ENCODE data around the gene COX6B2. TPM values are rescaled to one million over a fixed set of nuclear protein-coding genes. Genes with fewer than 3 reads are reported as not detected.

The COX6B2 gene
- total RNA-seq, 1 experiment from 2014 or later = 5.8 TPM

- in situ Hi-C loops (cut with HindIII; ENCODE audit: low sequenced_read_pairs) = no loop called here
- no peak for DNase-seq (ENCODE audit: low spot score)
These were observed 32.2 kb downstream of the COX6B2 start for GRCh38 chr19:55322204-55322885.

DNA sequence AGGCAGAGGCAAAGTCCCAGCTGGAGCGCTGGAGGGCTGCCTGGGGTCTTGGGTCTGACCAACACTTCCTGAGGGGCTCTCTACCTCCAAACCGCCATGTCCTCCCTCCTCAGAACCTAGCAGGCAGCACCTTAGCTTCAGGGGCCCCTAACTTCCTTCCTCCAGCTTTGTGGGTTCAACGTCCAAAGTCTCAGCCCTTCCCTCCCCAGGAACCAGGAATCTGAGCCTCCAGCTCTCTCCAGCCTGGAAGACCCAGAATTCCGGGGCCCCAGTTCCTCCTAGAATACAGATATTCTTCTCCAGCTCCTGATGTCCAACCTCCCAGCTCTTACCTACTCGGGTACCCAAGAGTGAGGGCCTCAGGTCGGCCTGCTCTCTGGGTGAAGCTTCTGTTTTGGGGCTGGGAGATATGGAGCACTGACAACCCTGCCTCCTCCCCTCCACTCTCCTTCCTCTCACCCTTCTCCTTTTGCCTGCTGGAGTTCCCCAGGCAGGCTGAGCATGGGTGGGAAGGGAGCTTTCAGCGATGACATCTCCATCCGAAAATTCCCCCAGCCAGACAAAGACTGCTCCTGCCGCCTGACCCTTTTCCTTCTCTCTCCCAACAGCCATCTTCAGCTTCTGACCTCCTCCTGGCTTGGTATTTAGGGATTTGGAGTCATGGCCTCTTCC is 32.9 kb downstream of the COX6B2 start:
- no peak for DNase-seq (ENCODE audit: low spot score)
- in situ Hi-C loops (cut with HindIII; ENCODE audit: low sequenced_read_pairs) = no loop called here

- no peak for DNase-seq (ENCODE audit: low spot score)
- in situ Hi-C loops (cut with HindIII; ENCODE audit: low sequenced_read_pairs) = no loop called here
These were observed 33.6 kb downstream of the COX6B2 start for GRCh38 chr19:55320844-55321419.

DNA sequence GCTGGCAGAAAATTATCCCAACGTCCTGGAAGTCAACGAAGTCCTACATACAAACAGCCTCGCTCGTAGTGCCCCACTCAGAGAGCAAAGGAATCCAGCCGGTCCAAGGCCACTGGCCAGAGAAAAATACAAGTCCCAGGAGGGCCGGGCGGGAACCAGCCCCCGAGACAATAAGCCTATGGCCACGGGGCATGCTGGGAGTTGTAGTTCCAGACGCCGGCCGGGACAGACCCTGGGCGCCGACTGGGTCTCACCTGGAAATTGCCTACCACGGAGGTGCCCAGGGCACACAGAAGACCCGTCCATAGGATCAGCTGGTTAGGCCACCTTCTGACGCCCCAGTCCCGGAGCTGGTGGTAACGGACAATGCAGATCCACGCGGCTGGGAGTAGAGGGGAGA is 34.7 kb downstream of the COX6B2 start:
- peak; percentile 79 for DNase-seq (ENCODE audit: low spot score)
- in situ Hi-C loops (cut with HindIII; ENCODE audit: low sequenced_read_pairs) = no loop called here

DNA sequence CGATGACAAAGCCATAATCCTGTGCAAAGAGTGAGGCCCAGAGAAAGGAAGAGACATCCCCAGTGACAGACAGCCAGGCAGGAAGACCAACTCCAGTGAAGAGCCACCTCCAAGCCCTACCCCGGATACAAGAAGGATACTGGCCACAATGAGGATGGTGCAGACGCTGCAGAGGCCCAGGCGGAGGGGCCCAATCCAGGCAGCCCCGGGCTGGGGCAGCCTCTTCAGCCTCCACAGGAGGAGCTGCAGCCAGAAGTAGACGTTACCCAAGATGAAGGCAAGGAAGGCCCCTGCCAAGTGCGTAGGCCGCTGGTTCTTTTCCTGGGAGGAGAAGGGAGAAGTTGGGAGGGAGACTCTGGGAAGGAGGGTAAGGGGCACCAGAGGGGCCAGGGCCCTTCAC is 37.9 kb downstream of the COX6B2 start:
- DNase-seq (ENCODE audit: low spot score) = no peak

GRCh38 chr19:55315956-55316525 is 38.5 kb downstream of the COX6B2 start:
- no peak for DNase-seq (ENCODE audit: low spot score)
- in situ Hi-C loops (cut with HindIII; ENCODE audit: low sequenced_read_pairs) = no loop called here

More for the DNA sequence above, 37.9 kb downstream of the COX6B2 start:
- in situ Hi-C loops (cut with HindIII; ENCODE audit: low sequenced_read_pairs) = no loop called here

GRCh38 chr19:55314396-55314795 is 40.1 kb downstream of the COX6B2 start:
- no peak for DNase-seq (ENCODE audit: low spot score)
- in situ Hi-C loops (cut with HindIII; ENCODE audit: low sequenced_read_pairs) = no loop called here

DNA sequence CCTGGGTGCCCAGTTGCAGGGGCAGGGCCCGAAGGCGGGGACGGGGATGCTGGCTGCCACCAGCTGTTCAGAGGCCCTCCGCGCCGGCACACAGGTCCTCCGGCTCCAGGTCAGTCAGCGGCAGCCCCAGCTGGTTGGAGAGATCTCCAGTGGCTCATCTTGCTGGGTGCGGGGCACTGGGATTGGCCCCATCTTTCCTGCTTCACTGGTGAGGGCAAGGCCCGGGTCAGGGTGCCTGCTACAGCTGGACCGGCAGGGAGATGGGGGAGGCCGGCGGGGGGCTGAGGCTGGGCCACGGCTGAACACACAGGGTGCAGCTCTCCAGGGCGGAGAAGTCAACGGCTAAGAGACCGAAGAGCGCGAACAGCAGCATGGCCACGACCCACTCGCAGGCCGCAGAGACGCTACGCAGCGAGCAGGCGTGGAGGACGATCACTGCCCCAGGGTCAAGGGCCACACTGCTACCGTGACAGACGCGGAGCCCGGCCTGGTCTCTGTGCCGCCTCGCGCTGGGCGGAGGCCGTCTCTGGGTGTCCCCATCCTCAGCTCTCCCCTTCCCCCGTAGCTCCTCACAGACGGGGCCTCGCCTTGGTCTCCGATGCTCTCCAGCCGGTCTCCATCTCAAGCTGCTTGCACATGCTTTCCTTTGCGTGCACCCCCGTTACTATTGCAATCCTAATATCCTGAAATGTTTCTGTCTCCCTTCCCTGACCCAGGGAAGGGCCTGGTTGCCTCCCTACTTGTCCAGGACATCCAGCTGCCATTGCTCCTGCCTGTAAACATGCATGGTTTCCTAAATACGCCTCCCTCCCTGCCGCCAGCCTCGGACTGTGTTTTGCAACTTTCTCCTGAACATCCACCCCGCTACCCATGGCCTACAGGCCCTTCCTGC is 41.7 kb downstream of the COX6B2 start:
- no peak for DNase-seq (ENCODE audit: low spot score)
- in situ Hi-C loops (cut with HindIII; ENCODE audit: low sequenced_read_pairs) = no loop called here

GRCh38 chr19:55311797-55312196 is 42.7 kb downstream of the COX6B2 start:
- no peak for DNase-seq (ENCODE audit: low spot score)
- in situ Hi-C loops (cut with HindIII; ENCODE audit: low sequenced_read_pairs) = no loop called here

DNA sequence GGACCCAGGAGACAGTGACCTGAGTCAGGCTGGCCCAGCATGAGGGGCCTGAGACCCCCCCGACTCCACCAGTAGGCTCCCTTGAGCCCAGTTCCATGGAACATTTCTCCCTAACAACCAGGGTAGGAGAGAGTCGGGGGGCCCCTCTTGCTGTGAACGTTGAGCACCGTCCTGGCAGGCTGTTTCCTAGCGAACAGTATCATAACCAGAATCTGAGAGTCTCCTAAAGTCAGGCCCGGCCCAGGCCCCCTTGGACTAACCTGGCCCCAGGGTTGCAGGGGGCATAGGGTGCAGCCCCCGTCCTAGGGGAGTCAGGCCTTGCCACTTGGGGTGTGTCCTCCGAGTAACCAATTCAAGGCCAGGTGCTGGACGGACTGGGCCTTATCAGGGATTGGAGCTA is 43.1 kb downstream of the COX6B2 start:
- DNase-seq (ENCODE audit: low spot score) = no peak
- in situ Hi-C loops (cut with HindIII; ENCODE audit: low sequenced_read_pairs) = no loop called here

DNA sequence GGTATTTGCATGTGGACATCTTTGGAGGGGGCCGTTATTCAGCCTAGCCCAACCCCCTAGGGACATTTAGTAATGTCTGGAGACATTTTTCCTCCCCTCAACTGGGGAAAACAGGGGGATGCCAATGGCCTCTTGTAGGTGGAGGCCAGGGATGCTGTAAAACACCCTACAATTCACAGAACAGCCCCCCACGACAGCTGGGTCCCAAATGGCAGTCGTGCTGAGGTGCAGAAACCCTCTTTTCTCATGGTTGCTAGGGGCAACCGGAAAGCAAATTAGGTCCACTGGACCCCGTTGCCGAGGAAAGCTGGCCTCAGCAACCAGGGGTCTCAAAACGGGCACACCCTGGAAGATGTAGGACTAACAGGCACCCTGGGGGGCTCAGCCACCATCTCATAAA is 44.0 kb downstream of the COX6B2 start:
- in situ Hi-C loops (cut with HindIII; ENCODE audit: low sequenced_read_pairs) = no loop called here
- no peak for DNase-seq (ENCODE audit: low spot score)

- no peak for DNase-seq (ENCODE audit: low spot score)
- in situ Hi-C loops (cut with HindIII; ENCODE audit: low sequenced_read_pairs) = no loop called here
These were observed 45.1 kb downstream of the COX6B2 start for GRCh38 chr19:55309448-55309847.

- DNase-seq (ENCODE audit: low spot score) = no peak
- in situ Hi-C loops (cut with HindIII; ENCODE audit: low sequenced_read_pairs) = no loop called here
These were observed 46.2 kb downstream of the COX6B2 start for GRCh38 chr19:55308281-55308680.

DNA sequence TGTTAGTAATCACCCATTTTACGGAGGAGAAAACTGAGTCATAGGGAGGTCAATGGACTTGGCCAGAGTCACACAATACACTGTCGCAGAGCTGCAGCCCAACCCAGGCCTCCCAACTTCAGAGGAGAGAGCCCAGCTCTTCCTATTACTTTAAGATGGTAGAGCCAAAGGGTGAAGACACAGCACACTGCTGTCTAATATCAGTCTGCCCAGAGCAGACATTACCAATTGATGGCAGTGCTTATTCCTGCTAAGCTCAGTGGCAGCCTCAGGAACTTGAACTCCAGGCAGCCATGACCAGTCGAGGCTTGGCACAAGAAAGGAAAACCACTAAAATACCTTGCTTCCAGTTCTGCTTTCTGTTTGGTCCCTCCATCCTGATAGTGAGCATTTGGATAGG is 47.8 kb downstream of the COX6B2 start:
- in situ Hi-C loops (cut with HindIII; ENCODE audit: low sequenced_read_pairs) = no loop called here

DNA sequence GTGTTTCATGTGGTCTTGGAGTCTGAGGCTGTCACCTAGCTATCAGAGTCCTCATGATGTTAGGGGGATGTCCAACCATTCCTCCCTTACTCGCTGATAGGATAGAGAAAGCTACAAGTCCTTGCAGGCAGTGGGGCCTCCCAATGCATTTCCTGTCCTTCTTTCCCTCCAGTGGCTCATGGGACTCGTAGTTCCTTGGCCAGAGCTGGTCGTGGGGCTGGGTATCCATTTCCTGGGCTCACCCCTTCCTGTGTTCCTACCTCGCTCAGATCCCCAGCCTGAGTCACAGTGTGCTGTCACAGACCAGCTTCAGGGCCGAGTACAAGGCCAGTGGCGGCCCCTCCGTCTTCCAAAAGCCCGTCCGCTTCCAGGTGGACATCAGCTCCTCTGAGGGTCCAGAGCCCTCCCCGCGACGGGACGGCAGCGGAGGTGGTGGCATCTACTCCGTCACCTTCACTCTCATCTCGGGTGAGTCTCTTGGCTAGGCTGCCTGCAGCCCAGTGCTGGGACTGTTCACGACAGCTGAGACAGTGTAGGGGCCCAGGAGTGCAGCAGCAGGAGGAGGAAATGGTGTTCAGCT is 48.4 kb downstream of the COX6B2 start:
- in situ Hi-C loops (cut with HindIII; ENCODE audit: low sequenced_read_pairs) = no loop called here
- DNase-seq (ENCODE audit: low spot score) = no peak

More for the DNA sequence above, 47.8 kb downstream of the COX6B2 start:
- no peak for DNase-seq (ENCODE audit: low spot score)

- peak; percentile 75 for DNase-seq (ENCODE audit: low spot score)
- in situ Hi-C loops (cut with HindIII; ENCODE audit: low sequenced_read_pairs) = no loop called here
These were observed 49.0 kb downstream of the COX6B2 start for GRCh38 chr19:55305491-55305890.

DNA sequence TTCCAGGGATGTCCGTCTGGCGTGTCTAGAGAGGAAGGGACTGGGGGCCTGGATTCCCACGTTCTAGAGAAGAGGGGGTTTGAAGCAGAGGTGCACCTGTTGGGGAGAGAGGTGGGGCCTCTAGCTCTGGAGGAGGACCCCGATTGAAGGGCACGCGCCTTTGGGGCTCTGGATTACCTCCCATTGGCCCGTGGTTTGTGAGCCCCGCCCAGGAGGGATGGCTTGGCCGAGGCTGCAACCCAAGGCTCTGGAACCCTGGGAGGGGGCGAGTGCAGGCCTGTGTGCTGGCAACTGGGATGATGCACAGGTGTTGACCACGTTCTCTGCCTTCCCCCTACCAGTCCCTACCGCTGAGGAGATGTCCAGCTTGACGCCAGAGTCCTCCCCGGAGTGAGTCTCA is 49.5 kb downstream of the COX6B2 start:
- in situ Hi-C loops (cut with HindIII; ENCODE audit: low sequenced_read_pairs) = no loop called here
- DNase-seq (ENCODE audit: low spot score) = no peak

DNA sequence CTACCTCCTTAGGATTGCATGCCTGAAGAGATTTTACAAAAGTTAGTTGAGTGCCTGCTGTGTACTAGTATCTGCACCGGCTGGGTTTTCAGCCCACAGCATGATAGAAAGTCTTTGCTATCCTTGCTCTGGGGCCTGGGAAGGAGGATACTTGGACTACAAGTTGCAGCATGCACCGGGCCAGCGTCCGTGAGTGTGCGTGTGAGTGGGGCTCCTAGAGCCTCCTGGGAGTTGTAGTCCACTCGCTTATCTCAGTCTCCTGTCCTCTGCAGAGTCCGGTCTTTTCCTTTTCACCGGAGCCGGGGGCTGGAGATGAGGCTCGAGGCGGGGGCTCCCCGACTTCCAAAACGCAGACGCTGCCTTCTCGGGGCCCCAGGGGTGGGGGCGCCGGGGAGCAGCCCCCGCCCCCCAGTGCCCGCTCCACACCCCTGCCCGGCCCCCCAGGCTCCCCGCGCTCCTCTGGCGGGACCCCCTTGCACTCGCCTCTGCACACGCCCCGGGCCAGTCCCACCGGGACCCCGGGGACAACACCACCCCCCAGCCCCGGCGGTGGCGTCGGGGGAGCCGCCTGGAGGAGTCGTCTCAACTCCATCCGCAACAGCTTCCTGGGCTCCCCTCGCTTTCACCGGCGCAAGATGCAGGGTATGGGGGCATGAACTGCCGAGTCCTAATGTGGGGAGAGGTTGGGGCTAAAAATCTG is 50.1 kb downstream of the COX6B2 start:
- in situ Hi-C loops (cut with HindIII; ENCODE audit: low sequenced_read_pairs) = no loop called here
- peak; percentile 70 for DNase-seq (ENCODE audit: low spot score)

All from G401 (cell line).